T-helper 2 cell treated with Interferon-gamma antibody and Interleukin-4, amounts not matched to agents 100 ng/mL and 5 ng/mL, for 36 hours (primary cell): ENCODE results near the gene HOXD8. TPM values are rescaled to one million over a fixed set of nuclear protein-coding genes. Genes with fewer than 3 reads are reported as not detected.

Source experiments
- intact Hi-C: fragments of 100-400 bp; cut with micrococcal nuclease; formaldehyde crosslinking; loops from one replicate; pipeline ENCODE4 v1.15.1; 2023
- total RNA-seq: library from RNA; stranded (reverse); gene quantifications from 2 replicates; pipeline ENCODE4 v1.2.3, GENCODE V29; 2022

HOXD8 gene
- total RNA-seq, 1 donor from 2014 or later = not detected

- intact Hi-C loops = loop anchor here (1.0 to 2.0 kb wide), 5 partner anchors 328 to 1022 kb away; no protein-coding TSS in a partner anchor
Measured at GRCh38 chr2:176126929-176127773, 2.4 kb upstream of the HOXD8 start.

DNA sequence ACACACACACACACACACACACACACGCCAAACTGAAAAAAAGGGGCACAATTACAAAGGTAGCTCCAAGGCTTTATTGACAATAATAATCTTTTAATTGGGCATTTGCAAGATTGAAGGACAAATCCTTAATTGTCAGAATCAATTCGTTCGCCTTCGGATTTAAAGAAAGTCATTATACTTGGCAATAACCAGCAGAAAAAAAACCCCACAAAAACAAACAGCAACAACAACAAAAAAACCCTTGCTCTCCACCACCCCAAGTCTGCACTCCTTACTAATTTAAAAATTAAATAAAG is 1.8 kb upstream of the HOXD8 start:
- intact Hi-C loops = loop anchor here (1.0 to 2.0 kb wide), 5 partner anchors 328 to 1021 kb away; no protein-coding TSS in a partner anchor

DNA sequence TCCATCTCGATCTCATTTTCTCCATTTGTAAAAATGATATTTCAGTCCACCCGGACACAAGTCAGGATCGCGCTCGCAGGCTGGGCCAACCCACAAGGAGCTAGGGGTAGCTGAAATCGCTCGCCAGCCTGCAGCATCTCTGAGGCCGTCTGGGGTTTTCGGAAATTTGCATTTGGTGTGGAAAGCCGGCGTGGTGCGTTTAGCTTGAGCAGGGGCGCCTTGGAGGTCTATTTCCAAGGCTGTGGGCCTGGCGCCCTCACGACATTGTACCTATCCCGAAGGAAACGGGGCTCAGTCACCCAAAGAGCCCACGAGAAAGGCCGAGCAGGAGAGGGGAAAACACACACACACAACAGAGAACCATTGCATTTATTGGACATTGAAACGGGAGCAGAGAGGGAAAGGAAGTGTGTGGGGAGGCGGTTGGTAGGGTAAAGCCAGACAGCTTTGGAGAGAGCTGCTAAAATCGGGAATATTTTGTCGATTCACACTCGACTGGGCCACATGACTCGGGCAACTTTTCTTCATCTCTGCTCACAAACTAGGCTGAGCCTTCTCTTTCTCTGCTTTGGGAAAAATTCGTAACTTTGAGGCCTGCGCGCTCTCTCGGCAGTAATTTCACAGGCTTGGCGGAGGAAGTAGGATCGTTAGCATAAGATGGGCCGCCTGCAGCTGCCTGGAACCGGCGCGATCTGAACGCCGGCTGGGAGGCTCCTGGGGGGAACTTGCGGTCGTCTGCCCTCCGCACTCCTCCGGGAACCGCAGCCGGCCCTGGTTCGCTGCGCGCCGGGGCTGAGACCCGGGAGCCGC is 1.1 kb upstream of the HOXD8 start:
- intact Hi-C loops = no loop called here

GRCh38 chr2:176129813-176130146 is 275 bp downstream of the HOXD8 start:
- intact Hi-C loops = loop anchor here (2.0 to 10.0 kb wide), 4 partner anchors 19 to 685 kb away; partner anchors contain the start of gene EVX2

- intact Hi-C loops = loop anchor here (2.0 to 10.0 kb wide), 4 partner anchors 20 to 684 kb away; partner anchors contain the start of gene EVX2
Measured at GRCh38 chr2:176130147-176130956, 847 bp downstream of the HOXD8 start.

GRCh38 chr2:176130957-176131847 is 1.7 kb downstream of the HOXD8 start:
- intact Hi-C loops = loop anchor here (2.0 to 10.0 kb wide), 4 partner anchors 20 to 684 kb away; partner anchors contain the start of gene EVX2

DNA sequence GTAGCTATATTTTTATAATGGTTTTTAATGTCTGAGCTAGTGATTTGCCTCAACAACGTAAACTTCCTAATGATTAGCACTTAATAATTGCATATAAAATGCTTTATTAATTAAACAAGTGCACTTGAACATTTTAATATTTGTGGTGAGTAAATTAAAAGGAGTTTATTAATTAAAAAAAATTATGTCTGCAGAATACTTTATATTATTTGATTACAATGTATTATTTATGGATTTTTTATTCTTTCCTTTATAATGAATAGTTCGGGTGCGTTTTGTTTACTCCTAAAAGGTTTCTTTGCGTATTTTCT is 2.3 kb downstream of the HOXD8 start:
- intact Hi-C loops = loop anchor here (2.0 to 10.0 kb wide), 5 partner anchors 19 to 683 kb away; partner anchors contain the start of genes EVX2 and HOXD4

GRCh38 chr2:176132205-176133171 is 3.0 kb downstream of the HOXD8 start:
- intact Hi-C loops = loop anchor here (2.0 to 10.0 kb wide), 2 partner anchors 18 to 682 kb away; partner anchors contain the start of gene HOXD4

GRCh38 chr2:176133389-176133788 is 3.9 kb downstream of the HOXD8 start:
- intact Hi-C loops = loop anchor here (2.0 to 10.0 kb wide), 2 partner anchors 17 to 681 kb away; partner anchors contain the start of gene HOXD4

- intact Hi-C loops = loop anchor here (10.0 kb wide), 1 partner anchor 681 kb away; no protein-coding TSS in a partner anchor
Measured at GRCh38 chr2:176134035-176134434, 4.5 kb downstream of the HOXD8 start.

- intact Hi-C loops = loop anchor here (10.0 kb wide), 1 partner anchor 680 kb away; no protein-coding TSS in a partner anchor
Measured at GRCh38 chr2:176135035-176135440, 5.5 kb downstream of the HOXD8 start.

- intact Hi-C loops = loop anchor here (10.0 kb wide), 1 partner anchor 678 kb away; no protein-coding TSS in a partner anchor
Measured at GRCh38 chr2:176136374-176137251, 7.1 kb downstream of the HOXD8 start.

GRCh38 chr2:176137252-176137580 is 7.7 kb downstream of the HOXD8 start:
- intact Hi-C loops = loop anchor here (10.0 kb wide), 1 partner anchor 678 kb away; no protein-coding TSS in a partner anchor

- intact Hi-C loops = loop anchor here (10.0 kb wide), 1 partner anchor 677 kb away; no protein-coding TSS in a partner anchor
Measured at GRCh38 chr2:176137906-176138305, 8.4 kb downstream of the HOXD8 start.

DNA sequence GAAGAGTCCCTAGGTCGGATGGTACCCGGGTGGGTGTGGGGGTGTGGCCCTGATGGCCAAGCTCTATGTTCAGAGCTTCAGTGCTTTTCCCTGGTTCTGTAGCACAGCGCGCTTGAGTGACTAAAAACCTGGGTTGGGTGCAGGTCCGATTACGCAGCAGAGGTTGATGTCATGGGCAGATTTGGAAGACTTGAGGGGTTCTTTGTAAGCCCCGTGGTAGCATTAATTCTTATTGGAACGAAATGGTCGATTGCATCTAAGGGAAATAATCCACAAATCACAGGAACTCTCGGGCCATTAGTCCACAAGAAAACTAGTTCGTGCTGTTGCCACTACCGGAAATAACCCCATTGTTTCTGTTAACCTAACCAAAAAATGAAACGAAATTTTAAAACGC is 9.0 kb downstream of the HOXD8 start:
- intact Hi-C loops = loop anchor here (10.0 kb wide), 1 partner anchor 676 kb away; no protein-coding TSS in a partner anchor

- intact Hi-C loops = loop anchor here (10.0 kb wide), 1 partner anchor 676 kb away; no protein-coding TSS in a partner anchor
Measured at GRCh38 chr2:176138923-176139660, 9.6 kb downstream of the HOXD8 start.
